NB4 (cell line): ENCODE results near the gene PRRC1.

Experiments
- DNase-seq: peaks from one replicate; pipeline ENCODE4 v3.0.0; 2010; ENCODE audit warnings: low read depth
- H3K4me3 ChIP-seq: one replicate; pipeline ENCODE4 v1.5.1; 2011; ENCODE audit warnings: mild to moderate bottlenecking, low read depth, low read length, moderate library complexity
- MYC ChIP-seq: IDR thresholded peaks from 2 replicates; pipeline ENCODE4 v1.6.1; 2011; ENCODE audit warnings: low read depth, low read length
- POLR2A ChIP-seq: IDR thresholded peaks from 2 replicates; pipeline ENCODE4 v1.6.1; 2011; ENCODE audit warnings: mild to moderate bottlenecking; ENCODE audit not compliant: insufficient read length; ENCODE audit errors: extremely low read depth
- TF ChIP-seq, protein P1 (sequence below): IDR thresholded peaks from one replicate; pipeline ENCODE4 v1.5.1; 2012; ENCODE audit warnings: low read depth, low read length
- TF ChIP-seq, protein P2 (sequence below): IDR thresholded peaks from 2 replicates; pipeline ENCODE4 v1.6.1; 2011; ENCODE audit warnings: low read depth, low read length

PRRC1 gene

DNA sequence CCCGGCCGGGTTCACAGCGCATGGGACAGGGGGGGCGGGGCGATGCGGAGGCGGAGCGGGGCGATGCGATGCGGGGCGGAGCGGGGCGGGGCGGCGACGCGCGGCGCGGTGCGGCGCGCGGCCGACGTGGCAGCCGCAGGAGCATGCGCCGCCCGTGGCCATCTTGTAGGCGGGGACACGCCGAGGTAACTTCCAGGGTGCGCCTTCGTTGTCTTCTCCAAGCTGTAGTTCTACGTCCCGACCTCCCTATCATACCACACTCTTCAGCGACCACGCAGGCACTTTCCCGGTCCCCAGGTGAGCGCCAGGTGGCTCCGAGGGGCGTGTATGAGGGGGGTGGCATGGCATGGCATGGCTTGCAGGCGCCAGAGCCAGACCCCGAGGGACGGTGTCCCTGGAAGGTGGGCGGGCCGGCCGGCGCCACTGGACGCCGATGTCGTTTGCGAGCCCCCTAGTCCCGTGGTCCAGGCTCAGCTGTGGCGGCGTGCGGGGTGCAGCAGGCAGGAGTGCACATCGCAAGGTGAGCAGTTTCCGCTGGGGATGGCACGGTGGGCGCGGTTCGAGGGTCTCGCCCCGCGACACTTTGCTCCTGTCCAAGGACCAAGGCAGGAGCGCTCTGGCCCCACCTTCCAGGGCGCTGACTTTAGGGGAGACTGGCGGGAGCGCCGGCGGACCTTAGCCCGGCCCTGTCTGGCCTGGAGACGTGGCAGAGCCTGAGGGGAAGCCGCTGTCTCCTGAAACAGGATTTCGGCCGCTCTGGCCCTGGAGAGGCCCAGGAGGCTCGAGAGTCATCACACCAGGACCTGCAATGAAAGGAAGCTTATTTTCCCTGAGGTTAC, at the start of gene PRRC1:
Gene PRRC1, plus strand, starts transcription at position 161 of the 839 bp plus-strand sequence. CDS start 5,840 bp downstream, outside the sequence.
- DNase-seq, result peak; percentile 86
- peak within 1 kb of the TSS; percentile 94 for H3K4me3 ChIP-seq
- TF ChIP-seq, protein P1, sequence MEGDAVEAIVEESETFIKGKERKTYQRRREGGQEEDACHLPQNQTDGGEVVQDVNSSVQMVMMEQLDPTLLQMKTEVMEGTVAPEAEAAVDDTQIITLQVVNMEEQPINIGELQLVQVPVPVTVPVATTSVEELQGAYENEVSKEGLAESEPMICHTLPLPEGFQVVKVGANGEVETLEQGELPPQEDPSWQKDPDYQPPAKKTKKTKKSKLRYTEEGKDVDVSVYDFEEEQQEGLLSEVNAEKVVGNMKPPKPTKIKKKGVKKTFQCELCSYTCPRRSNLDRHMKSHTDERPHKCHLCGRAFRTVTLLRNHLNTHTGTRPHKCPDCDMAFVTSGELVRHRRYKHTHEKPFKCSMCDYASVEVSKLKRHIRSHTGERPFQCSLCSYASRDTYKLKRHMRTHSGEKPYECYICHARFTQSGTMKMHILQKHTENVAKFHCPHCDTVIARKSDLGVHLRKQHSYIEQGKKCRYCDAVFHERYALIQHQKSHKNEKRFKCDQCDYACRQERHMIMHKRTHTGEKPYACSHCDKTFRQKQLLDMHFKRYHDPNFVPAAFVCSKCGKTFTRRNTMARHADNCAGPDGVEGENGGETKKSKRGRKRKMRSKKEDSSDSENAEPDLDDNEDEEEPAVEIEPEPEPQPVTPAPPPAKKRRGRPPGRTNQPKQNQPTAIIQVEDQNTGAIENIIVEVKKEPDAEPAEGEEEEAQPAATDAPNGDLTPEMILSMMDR, result no peak
- TF ChIP-seq, protein P2, sequence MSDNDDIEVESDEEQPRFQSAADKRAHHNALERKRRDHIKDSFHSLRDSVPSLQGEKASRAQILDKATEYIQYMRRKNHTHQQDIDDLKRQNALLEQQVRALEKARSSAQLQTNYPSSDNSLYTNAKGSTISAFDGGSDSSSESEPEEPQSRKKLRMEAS, result peak; percentile 58; the same call in 1 of the 2 replicates
- TF ChIP-seq MYC, result peak; percentile 72; the same call in 1 of the 2 replicates
- TF ChIP-seq POLR2A, result peak; percentile 90

DNA sequence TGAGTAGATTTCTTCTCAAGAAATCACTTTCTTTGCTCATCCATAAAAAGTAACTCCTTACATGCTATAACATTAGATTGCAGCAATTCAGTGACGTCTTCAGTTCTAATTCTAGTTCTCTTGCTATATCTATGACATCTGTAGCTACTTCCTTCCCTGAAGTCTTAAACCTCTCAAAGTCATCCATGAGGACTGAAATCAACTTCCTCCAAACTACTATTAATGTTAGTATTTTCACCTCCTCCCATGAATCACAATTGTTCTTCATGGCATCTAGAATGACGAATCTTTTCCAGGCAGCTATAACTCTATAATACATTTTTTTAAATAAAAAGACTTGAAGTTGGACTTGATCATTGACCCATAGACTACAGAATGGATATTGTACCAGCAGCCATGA, 46.2 kb upstream of the PRRC1 start:
- TF ChIP-seq POLR2A (no peak), MYC (no peak)
- TF ChIP-seq, protein P1, result no peak
- TF ChIP-seq, protein P2, result no peak
- no peak for DNase-seq
- H3K4me3 ChIP-seq, result no peak overlapping the region

DNA sequence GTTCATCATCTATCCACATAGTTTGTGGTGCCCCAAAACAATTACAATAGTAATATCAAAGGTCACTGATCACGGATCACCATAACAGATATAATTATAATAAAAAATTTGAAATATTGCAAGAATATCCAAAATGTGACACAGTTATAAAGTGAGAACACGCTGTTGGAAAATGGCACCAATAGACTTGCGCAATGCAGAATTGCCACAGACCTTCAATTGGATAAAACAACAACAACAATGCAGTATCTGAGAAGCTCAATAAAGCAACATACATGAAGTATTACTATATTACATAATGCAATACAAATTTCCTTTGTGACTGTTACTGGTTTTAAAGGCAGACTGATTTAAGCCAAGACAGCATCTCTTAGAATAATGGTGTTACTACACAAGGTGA, 44.7 kb upstream of the PRRC1 start:
- no peak overlapping the region for H3K4me3 ChIP-seq
- TF ChIP-seq, protein P2, result no peak
- TF ChIP-seq POLR2A (no peak), MYC (no peak)
- TF ChIP-seq, protein P1, result no peak
- no peak for DNase-seq

DNA sequence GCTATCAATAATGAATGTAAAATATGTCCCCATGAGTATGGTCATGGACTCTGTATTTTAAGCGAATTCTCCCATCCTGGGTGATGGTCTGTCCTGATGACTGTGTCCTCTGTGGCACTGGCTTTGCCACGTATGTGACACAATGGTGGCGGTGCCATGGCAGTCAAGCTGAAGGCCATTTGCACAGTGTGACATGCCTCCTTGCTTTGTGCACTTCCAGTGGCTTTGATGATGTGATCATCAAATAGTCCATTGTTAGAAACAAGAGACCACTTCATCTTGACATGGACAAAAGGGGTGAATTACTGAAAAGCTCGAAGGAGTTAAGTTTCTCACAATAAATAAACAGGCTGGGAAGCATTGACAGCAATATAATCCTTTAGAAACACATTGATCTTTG, 31.0 kb upstream of the PRRC1 start:
- no peak for TF ChIP-seq MYC
- TF ChIP-seq, protein P2, result no peak
- TF ChIP-seq POLR2A, result no peak
- TF ChIP-seq, protein P1, result no peak
- H3K4me3 ChIP-seq, result no peak overlapping the region
- DNase-seq, result no peak

DNA sequence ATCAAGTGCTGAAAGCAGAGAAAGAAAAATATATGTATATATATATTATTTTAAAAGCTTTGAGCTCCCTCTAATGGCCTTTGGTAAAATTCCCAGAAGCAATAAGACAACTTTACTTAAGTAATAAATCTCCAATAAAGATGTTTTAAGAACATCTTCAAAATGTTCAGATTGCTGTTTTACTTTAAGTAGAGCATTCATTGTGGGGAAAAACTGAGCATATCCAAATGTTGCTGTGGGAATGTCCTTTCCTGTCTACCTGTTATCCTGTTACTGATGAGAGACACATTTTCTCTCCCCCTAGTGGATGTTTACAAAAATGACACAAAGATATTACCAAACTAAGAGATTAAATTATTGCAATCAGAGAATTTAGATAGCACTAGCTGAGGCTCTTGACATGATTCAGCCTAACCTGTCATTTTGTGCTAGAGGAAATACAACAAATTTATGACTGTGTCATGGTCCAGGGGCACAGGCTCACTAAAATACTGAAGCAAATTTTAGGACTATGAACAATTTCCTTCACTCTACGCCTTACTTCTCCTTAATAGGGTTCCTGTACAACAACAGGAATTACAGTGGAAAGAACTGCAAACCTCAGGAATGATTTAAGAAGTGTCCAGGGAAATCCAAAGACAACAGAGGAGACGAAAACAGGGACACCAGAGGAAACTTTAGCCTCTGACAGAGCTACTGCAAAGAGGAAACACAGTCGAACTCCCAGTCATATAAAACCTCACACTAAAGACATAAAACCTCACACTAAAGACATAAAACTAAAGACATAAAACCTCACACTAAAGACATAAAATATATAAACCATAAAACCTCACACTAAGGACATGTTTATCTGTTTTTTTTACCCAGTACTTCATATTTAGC, 24.3 kb upstream of the PRRC1 start:
- DNase-seq, result peak; percentile 46
- no peak for TF ChIP-seq MYC
- TF ChIP-seq, protein P1, result peak; percentile 53
- H3K4me3 ChIP-seq, result no peak overlapping the region
